ENCODE results near the gene KIF26B. TPM values are rescaled to one million over a fixed set of nuclear protein-coding genes. Genes with fewer than 3 reads are reported as not detected.

KIF26B gene
- total and polyA plus RNA-seq, 10 of the 15 experiments (the other 5 are each of a cell fraction or from before 2014, with no cell fraction given): 0.35 to 11.6 (median 2.2) TPM

- TF ChIP-seq ZNF687 (IDR thresholded peaks at IDR 0.05) (no peak; the same call in 1 of the 2 replicates), MTA2 (IDR thresholded peaks at IDR 0.05; ENCODE audit: low read depth) (no peak), HDAC6 (IDR thresholded peaks at IDR 0.05; ENCODE audit: unreplicated experiment) (no peak), NFYA (IDR thresholded peaks at IDR 0.05; ENCODE audit: borderline replicate concordance, low read depth, low read length) (no peak), CREM (IDR thresholded peaks at IDR 0.05; ENCODE audit: low read depth) (peak; percentile 63; the same call in 1 of the 2 replicates), ZBTB33 (IDR thresholded peaks at IDR 0.05) (no peak), E2F8 (IDR thresholded peaks at IDR 0.05; ENCODE audit: low read depth, partially characterized antibody) (no peak), NKRF (conservative IDR thresholded peaks at IDR 0.05) (no peak), E4F1 (IDR thresholded peaks at IDR 0.05; ENCODE audit: borderline replicate concordance, partially characterized antibody) (no peak), USF1 (IDR thresholded peaks at IDR 0.05; ENCODE audit: borderline replicate concordance, extremely low read length, insufficient read depth, low read depth, low read length) (no peak), TCF7 (IDR thresholded peaks at IDR 0.05; ENCODE audit: borderline replicate concordance) (no peak), EZH2 (IDR thresholded peaks at IDR 0.05; ENCODE audit: borderline replicate concordance, control insufficient read depth, low read depth, low read length) (no peak), KLF5 (IDR thresholded peaks at IDR 0.05; ENCODE audit: partially characterized antibody) (no peak)
These were observed 494.2 kb downstream of the KIF26B start (continued) for GRCh38 chr1:245648749-245649522.
